Right renal cortex interstitium (tissue), 3 donors: Measurements from ENCODE around the gene IMMP2L. TPM values are rescaled to one million over a fixed set of nuclear protein-coding genes. Genes with fewer than 3 reads are reported as not detected.
"Not testable (repeated sequence)": the region's sequence is repeated elsewhere in the genome, so short reads cannot be mapped to it uniquely, and the experiment has no call there.

Experiments
- DNase-seq, 3 donors: peaks; one replicate each; pipeline ENCODE4 v3.0.0-alpha.2; 2013; ENCODE audit warnings: low read depth in 3 of 3, low spot score in 2 of 3
- polyA plus RNA-seq, 3 donors: library from polyadenylated mRNA; unstranded; fragments of 120-200 nt; gene quantifications; one replicate each; pipeline ENCODE4 v1.2.1, GENCODE V29; 2013; ENCODE audit not compliant: insufficient read length in 3 of 3

Gene IMMP2L
- polyA plus RNA-seq, 3 donors, result 34.9 to 48.2 (median 45.7) TPM

DNA sequence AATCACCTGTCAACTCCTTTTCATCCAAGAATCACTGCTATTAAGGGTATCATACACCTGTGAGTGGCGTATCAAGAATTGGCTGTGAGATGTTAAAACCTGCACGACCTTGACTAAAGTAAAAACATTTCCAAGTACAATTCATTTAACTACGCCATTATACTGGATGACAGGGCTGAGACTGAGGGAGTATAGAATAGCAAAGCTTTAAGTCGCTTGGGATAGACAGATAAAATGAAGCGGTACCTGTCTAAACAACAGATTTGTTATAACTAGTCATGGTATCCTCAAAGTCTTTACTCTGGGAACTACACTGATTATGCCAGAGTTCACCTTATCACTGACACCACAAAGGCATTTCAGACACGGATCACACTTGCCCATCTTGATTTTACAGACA, 837.5 kb downstream of the IMMP2L start:
- no peak for DNase-seq

DNA sequence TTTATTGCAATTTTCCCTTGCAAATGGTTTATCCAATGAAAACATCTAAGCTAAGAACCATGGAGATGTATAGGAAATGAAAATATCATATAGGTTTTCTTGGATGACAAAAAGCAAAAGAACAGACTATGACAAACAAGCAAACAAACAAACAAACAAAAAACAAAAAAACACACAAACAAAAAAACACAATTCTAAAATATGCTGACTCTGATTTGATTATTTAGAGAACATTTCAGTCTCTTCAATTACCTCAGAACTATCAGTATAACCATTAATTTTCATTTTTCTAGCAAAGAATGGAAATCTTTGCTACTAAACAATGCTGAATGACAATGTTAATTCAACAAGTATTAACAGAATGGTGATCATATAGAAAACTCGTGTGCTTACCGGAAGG, 840.9 kb downstream of the IMMP2L start:
- no peak for DNase-seq

- no peak for DNase-seq
These were observed 841.7 kb downstream of the IMMP2L start for GRCh38 chr7:110720626-110721025.

DNA sequence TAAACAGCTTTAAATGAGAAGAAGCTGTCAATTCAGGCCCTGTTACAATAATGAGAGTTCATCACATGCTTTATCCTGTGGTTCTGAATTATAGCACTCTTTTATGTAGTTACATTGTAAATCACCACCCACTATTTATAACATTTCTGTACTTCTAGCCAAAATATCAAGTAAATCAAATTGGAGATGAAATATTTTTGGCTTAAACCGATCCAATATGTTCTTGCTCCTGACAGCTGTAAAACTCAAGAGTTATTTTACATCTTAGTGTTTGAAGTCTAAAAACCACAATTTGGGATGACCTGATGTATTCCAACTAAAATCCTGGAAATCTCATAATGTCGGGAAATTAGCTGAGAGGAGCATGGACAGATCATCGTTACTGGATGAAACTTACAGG, 842.6 kb downstream of the IMMP2L start:
- no peak for DNase-seq

- DNase-seq, result no peak
These were observed 843.6 kb downstream of the IMMP2L start for GRCh38 chr7:110718503-110719205.

DNA sequence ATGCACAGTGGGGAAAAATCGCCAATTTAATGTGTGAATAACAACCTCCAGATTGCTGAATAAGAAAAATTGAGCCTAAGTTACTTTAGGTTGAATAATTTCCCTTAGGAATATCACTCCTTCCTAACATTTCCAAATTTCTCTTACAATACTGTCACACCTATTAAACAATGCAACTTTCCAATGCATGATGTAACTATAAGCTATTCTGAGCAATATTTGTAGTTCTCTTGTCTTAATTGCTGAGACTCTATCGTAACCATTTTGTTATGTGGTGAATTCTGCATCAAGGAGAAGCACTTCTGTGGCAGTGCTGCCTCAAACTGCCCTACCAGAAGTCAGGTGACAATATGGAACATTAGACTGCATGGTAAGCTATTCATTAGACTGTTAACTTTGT, 858.1 kb downstream of the IMMP2L start:
- no peak for DNase-seq

GRCh38 chr7:110698576-110698975, 863.7 kb downstream of the IMMP2L start:
- DNase-seq, result no peak

DNA sequence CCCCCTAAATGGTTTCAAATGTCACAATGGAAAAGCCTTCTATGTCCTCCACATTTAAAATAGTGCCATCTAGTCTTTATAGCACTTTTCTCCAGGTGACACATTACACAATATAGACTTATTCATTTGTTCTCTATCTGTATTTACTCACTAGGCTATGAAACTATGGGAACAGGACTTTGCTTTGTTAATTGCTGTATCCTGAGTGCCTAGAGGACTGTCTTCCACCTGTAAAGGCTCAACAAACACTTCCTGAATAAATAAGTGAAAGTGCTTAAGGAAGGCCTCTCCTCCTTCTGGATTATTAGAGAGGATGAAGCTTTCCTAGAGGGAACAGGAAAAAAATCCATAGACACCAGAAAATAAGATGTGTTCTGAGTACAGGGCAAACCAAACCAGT, 868.9 kb downstream of the IMMP2L start:
- no peak for DNase-seq

DNA sequence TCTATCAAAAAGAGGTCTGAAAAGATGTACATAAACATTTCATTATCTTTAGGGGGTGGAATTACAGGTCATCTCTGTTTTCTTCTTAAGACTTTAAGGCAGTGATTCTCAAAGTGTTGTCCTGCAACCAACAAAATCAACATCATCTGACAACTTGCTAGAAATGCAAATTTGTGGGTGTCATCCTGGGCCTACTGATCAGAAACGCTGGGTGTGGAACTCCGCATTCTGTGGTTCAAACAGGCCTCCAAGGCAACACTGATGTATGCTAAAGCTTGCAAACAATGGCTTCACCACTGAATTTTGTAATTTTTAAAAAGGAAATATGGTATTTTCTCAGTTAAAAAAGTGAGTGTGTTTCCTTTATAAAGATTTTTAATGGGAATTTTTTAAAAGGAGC, 873.4 kb downstream of the IMMP2L start:
- DNase-seq, result no peak

- DNase-seq, result no peak
These were observed 876.4 kb downstream of the IMMP2L start for GRCh38 chr7:110685899-110686298.

DNA sequence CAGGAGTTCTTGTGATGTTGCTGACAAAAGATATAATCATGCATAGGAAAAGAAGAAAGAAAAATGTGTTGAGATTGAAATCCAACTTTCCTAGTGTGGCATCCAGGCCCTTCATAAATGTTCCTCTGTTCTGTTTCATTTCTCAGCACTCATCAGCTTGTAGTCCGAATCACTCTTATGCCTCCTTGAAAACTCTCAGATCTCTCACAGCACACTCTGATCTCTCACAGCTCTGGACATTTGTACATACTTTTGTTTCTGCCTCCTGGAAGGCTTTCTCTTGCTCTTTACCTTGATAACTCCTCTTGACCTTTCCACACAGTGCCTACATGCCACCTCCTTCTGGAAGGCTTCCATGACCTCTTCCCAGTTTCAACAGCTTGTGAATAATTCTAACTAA, 880.4 kb downstream of the IMMP2L start:
- DNase-seq, result no peak

- DNase-seq, result no peak
These were observed 884.9 kb downstream of the IMMP2L start for GRCh38 chr7:110677405-110677804.

DNA sequence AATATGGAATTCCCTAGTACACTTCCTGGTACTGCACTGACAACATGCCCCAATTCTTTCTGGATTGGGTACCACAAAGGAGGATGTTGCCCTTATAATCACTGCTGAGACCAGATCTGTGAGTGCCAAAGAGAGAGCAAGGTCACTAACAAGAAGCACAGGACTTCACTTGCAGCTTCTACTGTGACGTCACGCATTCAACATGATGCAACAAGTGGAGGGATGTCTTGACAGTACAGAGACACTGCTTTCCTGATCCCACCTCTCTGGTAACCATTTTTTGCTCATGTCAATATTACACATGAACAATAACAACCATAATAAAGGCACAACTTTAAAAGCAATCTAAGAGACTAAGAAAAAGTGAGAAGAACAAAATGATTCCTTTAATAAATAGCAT, 885.5 kb downstream of the IMMP2L start:
- no peak for DNase-seq

DNA sequence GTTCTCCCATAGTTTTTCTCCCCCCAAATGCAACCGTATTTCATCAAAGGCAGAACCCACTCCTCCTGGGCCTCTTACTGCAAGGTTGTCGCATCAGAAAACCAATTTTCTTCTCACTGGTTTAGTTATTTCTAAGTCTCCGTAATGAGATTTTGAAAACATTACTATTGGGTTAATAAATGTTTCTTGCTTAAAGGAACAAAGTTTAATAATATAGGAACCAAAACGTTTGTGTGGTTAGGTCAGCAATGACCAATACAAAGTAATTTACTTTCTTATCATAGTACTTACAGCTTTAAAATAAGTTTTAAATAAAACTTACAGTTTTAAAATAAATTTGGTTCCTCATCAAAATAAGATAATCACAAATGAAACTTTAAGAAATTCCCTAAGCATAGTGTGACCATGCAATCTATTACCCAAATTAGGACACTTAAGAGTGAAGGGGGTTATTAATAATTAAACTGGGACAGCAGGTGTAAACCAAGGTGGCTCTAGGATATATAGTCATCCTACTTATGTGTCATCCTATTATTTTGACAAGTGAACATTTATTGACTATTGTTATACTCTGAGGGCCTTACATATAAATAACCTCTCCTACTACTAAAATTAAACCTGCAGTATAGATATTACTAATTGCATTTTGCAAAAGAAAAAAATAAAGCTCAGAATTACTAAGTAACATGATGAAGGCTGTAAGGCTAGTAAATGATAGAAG, 886.7 kb downstream of the IMMP2L start:
- no peak for DNase-seq

DNA sequence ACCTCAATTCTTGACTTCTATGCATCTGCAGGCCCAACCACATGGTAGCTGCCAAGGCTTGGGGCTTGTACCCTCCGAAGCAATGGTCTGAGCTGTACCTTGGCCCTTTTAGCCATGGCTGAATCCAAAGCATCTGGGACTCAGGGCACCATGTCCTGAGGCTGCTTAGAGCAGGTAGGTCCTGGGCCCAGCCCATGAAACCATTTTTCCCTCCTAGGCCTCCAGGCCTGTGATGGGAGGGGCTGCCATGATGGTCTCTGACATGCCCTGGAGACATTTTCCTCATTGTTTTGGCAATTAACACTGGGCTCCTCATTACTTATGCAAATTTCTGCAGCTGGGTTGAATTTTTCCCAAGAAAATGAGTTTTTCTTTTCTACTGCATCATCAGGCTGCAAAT, 889.1 kb downstream of the IMMP2L start:
- no peak for DNase-seq

GRCh38 chr7:110669410-110669809, 892.9 kb downstream of the IMMP2L start:
- no peak for DNase-seq

GRCh38 chr7:110664803-110665202, 897.5 kb downstream of the IMMP2L start:
- no peak for DNase-seq

DNA sequence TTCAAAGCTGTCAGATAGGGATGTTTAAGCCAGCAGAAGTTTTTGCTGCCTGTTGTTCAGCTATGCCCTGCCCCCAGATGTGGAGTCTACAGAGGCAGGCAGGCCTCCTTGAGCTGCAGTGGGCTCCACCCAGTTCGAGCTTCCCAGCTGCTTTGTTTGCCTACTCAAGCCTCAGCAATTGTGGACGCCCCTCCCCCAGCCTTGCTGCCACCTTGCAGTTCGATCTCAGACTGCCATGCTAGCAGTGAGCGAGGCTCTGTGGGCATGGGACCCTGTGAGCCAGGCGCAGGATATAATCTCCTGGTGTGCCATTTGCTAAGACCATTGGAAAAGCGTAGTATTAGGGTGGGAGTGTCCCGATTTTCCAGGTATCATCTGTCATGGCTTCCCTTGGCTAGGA, 901.7 kb downstream of the IMMP2L start:
- not testable (repeated sequence) for DNase-seq

GRCh38 chr7:110650328-110650727, 912.0 kb downstream of the IMMP2L start:
- no peak for DNase-seq

- no peak for DNase-seq
These were observed 915.0 kb downstream of the IMMP2L start for GRCh38 chr7:110647266-110647665.

DNA sequence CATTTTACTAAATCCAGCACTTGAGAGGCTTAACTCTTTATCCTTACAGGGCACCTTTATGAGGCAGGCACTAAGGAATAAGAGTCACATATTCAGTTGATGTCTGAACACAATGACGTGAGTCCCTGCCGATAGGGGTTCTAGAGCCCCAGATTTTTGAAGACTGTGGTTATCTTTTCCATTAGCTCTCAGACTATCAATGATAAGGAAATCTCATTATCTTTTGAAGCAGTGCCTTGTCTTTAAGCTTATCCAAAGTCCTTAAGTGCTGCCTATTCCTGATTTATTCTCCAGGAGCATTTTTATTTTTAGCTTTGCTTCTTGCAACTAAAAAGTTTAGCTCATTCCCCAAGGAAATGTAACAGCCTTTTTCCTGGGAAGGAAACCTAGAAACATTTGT, 915.5 kb downstream of the IMMP2L start:
- DNase-seq, result no peak

- no peak for DNase-seq
These were observed 916.7 kb downstream of the IMMP2L start for GRCh38 chr7:110645616-110646015.
